GM21786 (cell line): Measurements from ENCODE around the gene FOXP1.

ENCODE experiments used
- ATAC-seq: cut with Tn5 transposase; IDR thresholded peaks from one replicate; pipeline ENCODE4 v1.9.1; 2021; ENCODE audit not compliant: unreplicated experiment

The FOXP1 gene

DNA sequence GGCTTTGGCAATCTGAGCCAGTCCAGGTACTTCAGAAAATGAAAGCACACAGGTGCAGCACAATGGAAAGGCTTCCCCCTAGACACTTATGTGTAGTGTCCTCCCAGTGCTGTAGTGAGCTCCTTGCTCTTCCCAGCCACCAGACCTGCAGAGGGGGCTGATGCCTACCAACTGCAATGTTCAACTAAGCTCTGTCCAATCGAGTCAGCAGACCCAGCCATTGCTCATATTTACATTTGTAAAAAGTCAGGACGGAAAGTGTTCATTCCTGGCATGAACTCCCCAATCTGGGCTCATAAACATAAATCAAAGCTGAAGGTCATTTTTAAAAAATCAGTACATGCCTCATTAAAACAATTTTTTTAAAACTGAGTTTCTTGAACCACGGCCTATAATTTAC is 73.0 kb downstream of the FOXP1 start:
- ATAC-seq = no peak

DNA sequence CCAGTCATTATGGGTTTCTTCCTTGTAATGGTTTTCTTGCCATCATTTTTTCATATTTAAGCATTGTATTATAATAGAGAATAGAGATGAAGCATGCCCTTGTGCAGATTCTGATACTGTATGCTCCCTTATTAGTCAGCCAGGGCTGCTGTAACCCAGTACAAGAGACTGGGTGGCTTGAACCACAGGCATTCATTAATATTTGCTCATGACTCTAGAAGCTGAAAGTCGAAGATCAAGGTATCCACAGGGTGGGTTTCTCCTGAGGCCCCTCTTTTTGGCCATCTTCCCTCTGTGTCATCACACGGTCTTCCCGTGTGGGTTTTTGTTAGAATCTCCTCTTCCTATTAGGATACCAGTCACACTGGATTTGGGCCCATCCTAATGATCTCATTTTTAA is 74.5 kb downstream of the FOXP1 start:
- no peak for ATAC-seq

DNA sequence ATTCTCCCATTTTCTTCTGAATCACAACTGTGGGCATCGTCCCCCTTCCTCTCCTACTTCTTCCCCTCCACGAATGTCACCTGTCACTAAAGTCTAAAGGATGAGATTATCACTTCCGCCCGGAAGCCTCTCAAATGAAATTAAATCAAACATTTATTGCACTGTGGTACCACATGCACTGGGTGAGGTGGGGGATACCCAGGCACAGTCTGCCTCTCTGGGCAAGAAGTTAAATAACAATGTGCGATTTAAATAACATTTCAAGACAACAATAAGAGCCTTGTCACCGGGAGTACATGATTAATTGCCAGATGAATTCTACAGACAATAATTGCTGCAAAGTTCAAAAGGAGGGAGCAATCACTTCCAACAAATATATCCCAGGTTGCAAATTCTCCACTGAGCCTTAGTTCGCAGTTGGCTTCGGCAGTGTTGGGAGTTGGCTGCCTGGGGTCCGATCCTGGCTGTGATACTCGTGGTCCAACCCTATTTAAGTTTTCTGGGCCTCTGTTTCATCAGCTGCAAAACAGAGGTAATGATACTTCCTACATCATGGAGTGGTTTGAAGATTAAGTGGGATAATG is 77.7 kb downstream of the FOXP1 start:
- no peak for ATAC-seq

DNA sequence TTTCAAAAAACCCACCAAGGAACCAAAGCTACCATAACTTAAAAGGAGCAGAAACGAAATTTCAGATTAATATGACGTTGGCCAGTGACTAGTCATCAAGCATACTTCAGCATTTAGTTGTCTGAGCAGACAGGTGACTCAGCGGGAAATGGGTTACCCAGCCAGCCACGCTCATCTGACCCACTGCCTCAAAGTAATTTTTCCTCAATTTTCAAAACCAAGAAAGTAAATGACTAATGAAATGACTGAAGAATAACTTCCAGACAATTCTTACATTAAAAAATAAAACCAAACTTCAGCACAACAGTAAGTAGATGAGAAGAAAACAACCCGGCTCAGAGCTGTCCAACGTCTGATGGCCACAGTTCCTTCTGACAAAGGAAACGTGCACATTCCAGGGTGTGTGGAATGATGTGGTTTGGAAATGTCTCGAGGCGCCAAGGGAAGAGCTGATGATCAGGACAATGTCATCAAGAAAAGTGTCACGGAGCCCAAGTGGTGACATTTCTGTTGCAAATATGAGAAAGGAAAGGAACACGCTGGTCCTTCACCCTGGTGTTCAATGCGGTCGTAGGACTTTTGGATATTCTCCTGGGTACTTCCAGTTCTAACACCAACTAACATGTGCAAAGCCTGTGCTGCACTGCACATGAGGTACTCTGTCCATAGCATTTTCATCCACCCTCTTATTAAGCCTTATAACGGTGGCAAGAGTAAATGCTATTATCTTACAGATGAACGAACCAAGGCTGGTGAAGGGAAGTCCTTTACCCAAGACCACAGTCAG is 79.1 kb downstream of the FOXP1 start:
- no peak for ATAC-seq

DNA sequence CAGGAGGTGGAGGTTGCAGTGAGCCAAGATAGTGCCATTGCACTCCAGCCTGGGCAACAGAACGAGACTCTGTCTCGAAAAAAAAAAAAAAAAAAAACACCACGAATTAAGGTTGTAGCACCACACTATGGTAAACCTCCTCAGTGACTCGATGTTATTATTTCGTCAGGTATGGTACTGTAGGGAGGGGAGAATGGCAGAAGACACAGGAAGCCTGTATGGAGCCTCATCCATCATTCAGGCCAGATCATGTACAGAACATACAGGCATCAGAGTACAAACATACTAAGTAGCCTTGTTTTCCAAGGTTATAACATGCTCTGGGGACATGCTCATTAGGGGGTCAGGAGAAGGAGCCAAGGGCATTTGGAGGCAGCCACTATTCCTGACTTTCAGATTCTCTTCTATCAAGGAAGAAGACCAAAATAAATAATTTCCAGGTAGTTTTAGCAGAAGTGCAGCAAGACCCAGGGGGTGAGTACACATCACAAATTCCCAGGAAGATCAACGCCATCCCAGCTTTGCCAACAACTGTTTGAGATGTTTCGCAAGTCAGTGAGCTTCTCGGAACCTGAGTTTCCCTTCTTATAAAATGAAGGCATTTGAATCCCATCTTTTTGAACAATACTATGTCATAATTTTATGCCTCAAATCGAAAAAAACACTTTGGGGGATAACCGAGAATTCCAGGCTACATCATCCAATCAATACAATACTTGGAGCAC is 79.8 kb downstream of the FOXP1 start:
- no peak for ATAC-seq

DNA sequence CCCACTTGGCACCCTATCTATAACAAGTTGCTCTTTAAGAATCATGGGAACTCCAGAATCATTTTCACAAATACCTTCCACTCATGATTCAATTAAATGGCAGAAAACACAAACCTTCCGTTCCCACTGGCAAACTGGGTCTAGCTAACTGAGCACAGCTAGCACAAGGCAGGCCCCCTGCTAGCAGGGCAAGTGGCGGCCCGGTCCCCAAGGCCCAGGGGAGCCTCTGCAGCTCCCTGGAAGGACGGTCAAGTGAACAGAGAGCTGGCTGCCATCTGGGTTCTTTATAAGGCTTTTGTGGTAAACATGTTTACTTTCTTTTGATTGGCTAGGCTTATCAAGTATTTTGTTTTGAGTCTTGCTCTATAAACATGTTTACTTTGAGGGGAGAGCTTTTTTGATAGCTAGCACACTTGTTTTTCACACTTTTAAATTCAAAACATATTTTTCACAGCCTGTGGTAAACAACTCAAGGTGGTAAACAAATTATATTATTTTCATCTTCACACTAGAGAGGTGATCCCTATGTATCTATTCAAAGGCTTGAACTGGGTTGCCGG is 81.4 kb downstream of the FOXP1 start:
- no peak for ATAC-seq

DNA sequence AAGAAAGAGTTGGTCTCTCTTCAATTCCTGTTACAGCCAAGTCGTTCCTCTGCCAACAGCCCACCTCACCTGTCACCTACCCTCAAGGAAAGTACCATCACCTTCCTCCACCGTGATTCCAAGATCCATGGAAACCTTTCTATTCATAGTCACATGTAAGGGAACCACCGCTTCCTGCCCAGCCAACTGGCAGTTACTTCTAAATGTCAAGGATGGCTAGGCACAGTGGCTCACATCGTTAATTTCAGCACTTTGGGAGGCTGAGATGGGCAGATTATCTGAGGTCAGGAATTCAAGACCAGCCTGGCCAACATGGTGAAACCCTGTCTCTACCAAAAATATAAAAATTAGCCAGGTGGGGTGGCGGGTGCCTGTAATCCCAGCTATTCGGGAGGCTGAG is 82.8 kb downstream of the FOXP1 start:
- no peak for ATAC-seq

DNA sequence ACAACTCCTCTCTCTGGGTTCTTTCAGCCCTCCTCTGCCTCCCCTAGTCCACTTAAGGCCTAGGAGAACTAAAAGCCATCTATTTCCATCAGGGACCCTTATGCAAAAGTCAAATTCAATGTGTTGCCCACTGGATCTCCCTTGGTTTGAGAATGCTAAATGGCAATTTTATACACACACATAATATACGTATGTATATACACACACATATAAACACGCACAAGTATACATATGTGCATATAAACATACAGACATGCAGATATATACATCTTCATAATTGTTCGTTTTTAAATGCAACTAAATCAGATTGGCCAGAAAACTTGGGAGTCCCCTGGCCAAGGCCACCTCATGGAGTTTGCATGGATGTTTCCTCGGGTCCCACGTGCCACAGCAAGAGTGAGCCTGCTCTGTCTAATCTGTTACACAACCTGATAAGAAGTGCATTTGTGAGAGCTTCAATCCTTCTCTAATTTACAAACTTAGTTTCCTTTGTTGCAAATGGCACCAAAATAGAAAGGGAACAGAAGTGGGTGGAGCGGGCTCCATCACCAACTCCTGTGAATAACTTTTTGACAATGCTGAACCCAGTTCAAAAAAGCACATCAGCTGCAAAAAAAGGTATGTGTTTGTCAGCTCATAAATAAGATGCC is 84.2 kb downstream of the FOXP1 start:
- no peak for ATAC-seq

DNA sequence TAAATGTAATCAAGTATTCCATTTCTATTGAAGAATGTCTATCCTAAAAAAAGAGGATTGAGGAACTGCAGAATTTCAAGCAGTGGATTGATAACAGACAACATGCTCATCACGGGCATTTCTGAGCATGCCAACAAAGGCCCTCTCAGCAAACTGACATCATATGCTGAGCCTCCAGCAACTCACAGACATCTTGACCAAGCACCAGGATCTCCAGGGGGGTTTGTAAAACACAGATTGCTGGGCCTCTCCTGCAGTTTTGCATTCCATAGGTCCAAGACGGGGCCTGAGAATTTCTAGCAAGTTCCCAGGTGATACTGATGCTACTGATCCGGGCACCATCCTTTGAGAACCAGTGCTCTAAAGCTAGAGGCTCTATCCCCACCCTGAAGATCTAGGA is 85.0 kb downstream of the FOXP1 start:
- no peak for ATAC-seq

DNA sequence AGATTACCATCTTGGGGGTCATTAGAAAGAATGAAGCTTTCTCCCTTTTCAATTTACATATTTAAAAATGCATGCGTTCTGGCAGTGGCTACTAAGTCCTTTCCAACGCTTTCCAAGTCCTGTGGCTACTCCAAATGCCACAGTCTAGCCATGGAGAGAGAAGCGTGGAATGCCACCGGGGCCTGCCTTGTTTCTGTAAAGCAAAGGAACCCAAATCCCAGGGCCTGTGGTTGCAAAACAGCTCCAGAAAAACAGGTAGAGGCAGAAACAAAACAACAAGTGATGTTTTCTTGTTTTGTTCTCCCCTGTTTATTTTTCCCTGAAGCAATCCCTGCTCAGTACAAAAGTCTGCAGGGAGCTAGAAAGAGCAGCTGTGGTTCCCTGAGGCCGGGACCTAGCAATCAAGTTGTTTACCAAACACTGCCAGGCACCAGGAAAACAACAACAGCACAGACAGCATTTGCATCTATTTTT is 85.5 kb downstream of the FOXP1 start:
- no peak for ATAC-seq

DNA sequence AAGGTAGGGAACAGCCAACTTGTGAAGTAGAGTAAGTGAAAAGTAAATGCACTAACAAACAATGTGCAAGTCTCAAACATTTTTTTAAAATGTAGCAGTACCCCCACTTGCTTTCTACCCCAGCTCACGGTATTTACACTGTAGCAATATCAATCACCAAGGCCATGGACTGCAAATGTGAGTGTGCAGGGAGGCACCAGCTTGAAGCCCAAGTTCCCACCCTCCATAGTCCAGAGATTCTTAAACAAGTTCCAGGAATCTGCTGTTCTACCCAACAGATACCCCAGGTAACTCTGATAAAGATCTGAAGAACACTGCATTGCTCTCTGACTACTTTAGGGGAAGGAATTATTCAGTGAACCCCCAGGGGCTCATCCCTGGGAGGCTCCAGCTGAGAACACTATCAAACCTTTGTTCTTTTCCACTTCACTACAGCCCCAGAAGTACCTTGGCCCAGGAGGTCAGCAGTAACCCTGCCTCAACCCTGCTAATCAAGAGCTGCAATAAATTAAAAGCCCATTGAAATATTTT is 86.1 kb downstream of the FOXP1 start:
- ATAC-seq = no peak

DNA sequence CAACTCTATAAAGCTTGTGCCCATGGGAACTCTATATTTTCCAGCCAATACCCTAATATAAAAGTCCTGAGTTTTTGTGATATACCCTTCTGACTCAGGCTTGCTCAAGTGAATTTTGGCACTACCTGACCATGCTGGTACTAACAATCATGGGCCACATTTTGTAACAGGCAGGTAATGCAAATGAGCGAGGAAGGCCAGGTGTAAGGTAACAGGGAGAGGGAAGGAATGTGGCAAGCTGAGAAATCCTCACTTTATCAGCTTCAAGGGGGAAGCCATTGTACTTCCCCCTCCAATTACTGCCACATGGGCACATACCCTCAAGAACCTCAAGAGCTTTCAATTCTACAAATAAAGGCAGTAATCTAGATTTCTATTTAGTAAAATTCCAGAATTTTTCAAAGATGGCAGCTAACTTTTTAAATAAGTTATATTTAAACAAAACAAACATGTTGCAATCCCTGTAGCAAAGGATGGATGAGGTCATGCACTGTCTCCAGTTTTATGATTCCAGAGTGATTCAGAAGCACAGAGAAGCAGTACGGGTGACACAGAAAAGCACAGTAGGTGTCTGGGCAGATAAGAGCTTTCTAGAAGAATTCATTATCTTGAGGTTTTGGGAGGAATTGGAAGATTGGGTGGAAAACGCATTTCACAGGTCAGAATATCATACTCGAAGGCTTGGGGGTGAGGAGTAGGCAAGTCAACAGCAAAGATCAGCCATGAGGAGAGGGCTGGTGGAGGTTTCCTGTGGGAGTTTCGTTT is 87.6 kb downstream of the FOXP1 start:
- no peak for ATAC-seq

DNA sequence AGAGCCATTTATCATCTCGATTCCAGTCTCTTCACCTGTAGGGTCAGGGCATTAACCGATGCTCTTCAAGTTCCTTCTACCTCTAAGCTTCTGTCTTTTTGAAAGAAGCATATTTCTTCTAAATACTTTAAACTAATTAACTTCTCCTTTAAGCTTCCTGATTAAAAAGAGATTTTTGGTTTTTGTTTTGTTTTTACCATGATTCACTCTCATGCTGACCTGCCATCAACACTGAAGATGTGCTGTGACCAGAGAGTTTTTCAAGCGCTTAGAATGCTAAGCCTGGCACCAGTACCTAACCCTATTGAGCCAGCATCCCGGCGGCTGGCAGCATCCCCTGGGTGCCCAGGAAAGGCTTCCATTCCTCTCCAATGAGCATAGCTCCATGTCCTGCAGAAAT is 89.3 kb downstream of the FOXP1 start:
- no peak for ATAC-seq

DNA sequence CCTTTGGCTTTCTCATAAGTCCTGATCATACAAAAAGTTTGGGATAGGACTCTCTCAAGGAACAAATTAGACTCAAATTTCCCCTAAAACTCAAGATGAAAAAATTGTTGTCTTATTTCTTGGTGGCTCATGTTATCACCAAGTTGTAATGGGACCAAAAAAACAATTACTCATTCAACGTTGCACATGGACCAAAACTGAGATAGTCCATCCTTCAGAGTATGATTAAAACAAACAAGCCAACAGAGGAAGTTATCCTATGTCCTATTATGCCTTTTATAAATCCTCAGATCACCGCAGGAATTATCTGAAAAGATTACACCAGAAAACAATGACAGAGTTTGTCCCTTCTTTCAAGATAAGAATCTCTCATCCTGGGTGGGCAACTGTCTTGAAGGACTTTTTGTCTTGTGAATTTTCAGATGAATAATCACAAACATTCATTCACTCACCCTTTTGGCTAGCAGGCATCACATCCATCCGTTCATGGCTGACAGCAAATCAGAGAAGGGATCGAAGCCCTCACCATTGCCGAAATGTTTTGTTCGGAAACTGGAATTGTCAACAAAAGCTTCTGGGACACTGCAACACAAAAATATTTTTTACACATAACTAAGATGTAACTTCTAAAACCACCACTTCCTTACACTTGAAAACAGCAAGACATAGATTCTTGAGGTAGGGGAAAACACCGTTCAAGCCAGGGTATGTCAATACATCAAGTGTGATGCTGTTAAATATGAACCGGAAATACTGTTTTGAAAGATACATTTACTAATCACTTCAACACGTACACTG is 90.4 kb downstream of the FOXP1 start:
- no peak for ATAC-seq

DNA sequence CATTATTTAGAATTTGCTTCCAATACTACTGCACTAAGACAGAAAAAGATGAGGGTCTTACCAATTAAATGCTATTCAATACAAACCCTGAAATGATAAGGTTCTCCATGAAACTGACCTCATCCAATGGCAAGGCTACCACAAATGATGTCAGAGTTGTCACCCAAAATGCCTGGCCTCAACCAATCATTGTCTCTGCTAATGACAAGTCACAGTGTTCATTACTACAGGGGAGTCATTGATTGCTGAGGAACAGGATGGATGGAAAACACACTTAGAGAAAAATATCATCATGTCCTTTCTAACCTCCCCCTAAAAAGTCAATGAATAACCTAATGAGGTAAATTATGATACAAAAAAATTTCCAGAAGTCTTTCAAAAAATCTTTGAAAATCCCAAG is 91.0 kb downstream of the FOXP1 start:
- ATAC-seq = no peak

DNA sequence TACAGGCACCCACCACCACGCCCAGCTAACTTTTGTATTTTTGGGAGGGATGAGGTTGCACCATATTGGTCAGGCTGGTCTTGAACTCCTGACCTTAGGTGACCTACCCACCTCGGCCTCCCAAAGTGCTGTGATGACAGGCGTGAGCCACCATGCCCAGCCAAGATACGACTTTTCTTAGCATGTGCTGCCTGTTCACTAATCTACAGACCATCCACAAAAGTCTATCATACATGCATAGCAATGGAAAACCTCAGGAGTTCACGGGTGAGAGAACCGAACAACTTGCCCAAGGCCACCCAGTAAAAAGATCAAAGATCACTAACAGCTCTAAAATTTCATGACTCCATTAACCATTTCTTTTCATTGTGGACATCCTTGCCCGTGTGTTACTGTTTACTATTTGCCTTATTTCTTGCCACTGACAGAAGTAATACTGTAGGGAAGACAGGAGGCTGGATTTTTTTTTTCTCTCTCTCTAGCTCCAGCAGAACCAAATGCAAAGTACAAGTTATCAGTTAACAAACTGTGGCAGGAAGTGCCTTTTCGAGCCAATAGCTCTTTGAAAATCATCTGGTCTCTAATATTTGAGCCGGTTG is 92.3 kb downstream of the FOXP1 start:
- no peak for ATAC-seq

DNA sequence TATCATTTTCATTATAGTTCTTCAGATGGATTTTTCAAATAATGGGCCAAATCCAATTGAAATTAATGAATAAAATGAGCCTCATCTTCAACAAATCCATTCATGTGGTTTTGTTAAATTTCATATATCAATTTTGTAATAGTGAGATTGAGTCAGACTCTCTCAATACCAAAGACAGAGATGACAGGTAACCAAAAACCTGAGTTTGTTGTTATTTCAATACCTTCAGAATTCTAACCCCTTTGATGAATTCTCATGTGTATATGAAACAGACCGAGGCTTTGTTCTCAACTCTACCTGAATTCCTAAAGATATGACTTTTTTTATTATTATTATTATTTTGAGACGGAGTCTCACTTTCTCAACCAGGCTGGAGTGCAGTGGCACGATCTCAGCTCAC is 92.8 kb downstream of the FOXP1 start:
- ATAC-seq = no peak

DNA sequence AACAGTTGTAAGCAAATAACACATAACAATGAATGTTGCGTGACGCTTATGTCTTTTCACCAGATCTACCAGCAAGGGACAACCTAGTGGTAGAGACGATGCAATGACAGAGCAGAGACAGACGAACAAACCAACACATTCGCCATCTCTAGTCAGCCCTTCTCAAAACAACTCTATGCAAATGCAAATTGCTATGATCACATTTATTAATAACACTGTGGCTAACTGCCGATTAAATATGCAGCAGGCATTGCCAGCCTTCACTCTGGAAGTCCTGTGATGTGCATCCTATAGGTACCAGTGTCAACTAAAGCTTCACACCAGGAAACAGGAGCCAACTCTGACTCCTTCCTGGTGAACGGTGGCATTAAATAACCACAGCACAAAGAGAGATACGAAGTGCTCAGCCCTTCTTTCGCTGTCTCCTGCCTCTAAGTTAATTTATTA is 94.2 kb downstream of the FOXP1 start:
- ATAC-seq = no peak

DNA sequence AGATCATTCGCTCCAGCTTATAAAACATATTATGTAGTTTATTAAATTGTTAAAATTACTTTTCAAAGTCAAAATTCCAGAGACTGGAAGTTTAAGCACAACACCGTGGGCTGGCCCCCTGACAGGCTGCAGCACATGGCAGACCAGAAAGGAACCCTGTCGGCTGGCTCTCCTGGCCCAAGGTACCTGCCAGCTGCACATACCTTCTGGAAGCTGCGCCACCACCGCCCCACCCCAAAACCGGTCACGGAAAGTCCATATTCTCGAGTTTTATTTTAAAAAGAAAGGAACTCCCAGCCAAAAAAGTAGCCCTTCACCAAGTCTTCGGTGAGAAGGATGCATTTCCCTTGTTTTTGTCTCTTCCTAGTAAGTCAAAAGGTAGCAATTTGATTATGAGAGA is 94.6 kb downstream of the FOXP1 start:
- ATAC-seq = no peak
